Hematopoietic multipotent progenitor cell treated with erythropoietin and hydrocortisone succinate and interleukin-3 and kit ligand, for 4 days (in vitro differentiated cells): Measurements from ENCODE around the gene FOXF1.

ENCODE experiments used
- DNase-seq: peaks from one replicate; pipeline ENCODE4 v3.0.0-alpha.2; 2015

FOXF1 gene

DNA sequence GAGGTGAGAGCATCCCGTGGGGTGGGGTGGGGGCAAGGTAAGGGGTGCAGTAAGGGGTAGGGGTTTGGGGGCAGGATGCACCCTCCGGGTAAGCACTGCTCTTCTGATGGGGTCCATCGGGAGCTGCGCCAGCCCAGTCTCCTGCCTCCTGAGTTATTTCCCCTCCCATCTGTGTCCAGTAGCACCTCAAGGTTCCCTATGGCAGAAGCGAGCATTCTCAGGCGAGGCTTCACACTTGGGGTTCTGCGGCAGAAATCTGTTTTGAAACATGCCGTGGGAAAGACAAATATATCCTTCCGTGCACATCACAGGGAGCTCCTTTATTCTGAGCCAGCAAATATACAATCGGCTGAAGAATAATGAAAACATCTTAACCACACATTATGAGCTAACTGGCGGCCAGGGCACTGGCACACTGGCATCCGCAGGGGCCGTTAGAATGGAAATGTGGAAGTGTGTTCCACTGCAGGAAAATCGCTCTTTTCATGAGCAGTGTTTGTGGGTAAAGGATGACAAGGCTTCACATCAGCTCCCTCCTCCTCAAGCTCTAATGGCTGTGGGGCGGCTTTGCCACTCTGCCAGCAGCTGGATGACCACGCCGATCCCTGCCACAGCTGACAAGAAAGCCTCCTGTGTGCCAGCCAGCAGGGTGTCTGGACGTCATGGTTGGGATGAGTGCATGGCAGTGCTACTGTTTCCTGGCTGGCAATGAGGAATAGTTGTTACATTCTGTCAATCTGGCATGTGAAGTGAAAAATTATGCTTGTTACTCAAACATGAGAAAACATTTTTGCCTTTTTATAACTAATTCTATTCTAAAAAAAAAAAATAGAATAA, 24.7 kb downstream of the FOXF1 start:
- no peak for DNase-seq

DNA sequence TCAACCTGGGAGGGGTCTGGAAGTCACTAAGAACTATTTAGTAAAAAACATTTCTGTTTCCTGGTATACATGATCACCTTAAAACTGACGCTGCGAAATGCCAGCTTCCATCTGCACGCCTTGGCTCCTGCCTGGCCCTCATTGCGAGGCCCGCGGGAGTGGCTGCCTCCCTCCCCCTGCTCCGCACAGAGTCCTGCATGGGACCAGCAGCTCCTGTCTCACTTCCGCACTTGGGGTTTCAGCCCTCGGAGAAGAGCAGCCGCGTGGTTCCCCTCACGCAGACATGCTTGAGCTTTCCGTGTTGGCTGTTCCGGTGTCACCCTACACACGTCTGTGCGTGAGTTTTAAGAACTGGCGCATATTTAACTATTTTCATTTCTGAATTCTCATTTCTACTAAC, 26.3 kb downstream of the FOXF1 start:
- no peak for DNase-seq

DNA sequence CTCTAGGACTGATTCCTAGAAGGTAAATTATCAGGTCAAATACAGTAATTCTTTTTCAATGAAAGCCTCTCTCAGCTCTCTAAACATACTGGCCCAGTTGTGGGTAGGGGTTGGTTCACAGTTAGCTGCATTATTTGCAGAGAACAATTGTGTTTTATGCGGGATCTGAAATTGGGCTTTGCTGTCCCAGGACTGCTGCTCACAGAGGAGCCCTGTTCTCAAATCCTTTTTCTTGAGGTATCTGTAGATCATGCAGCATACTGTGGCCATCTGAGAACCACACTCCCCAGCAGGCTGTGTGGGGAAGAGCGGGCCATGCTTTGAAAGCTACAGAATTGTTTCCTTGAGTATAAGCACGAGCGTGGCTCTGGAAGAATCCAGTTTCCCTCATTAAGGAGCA, 27.2 kb downstream of the FOXF1 start:
- no peak for DNase-seq

DNA sequence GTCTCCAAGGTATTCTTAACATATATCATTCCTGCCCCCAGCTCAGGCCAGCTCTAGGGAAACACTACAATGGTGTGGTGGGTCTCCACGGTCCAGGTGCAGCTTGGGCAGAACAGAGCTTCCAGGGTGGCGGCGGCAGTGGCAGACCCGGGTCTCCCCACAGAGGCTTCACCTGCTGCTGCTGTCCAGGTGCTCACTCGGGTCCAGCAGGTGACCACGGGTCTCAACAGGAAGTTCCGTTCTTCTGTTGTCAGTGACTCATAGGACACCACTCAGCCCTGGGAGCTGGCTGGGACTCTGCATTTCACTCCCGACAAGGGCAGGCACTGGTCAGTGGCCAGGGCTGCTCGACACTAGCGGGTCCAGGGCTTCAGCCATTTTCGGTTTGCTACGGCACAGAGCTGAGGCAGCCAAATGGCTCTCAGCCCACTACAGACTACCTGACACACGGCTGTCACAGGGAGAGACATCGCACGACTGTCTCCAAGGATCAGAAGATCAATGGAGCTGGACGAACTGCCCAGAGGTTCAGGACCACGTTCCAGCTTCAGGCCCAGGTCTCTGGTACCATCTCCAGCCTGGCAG, 28.0 kb downstream of the FOXF1 start:
- no peak for DNase-seq

DNA sequence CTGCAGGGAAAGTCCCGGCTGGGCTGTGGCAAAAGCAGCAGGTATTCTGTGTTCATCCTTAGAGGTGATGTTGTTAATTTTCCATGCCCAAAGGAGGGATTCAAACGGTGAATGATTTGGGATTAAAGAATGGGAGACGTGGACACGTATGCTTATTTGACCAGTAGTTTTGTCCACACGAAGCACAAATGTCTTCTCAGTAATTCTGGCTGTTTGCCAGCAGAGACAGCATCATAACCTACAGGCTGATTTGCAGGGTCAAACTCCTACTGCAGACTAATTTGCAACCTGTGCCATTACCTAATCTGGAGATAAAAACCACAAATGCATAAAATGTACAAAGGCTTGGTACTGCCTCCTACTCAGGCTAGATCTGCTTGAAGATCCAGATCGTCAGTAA, 30.6 kb downstream of the FOXF1 start:
- no peak for DNase-seq

DNA sequence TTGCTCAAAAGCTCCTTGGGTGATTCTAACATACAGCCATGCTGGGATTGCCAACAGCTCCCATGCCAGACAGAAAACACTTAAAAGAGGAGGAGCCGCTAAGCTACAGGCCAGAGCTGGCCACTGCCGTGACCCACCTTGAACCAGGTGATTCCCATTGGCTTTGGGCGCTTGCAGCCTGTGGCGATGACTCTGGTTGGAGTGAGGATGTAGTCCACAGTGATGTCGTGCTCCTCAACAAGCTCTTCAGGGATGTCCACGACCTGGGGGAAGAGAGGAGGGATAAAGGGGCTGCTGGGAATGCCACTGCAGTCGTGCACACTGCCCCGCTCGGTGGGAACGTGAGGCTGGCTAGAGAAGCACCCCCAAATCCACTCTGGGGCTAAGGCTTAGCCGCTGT, 31.2 kb downstream of the FOXF1 start:
- DNase-seq, result no peak

DNA sequence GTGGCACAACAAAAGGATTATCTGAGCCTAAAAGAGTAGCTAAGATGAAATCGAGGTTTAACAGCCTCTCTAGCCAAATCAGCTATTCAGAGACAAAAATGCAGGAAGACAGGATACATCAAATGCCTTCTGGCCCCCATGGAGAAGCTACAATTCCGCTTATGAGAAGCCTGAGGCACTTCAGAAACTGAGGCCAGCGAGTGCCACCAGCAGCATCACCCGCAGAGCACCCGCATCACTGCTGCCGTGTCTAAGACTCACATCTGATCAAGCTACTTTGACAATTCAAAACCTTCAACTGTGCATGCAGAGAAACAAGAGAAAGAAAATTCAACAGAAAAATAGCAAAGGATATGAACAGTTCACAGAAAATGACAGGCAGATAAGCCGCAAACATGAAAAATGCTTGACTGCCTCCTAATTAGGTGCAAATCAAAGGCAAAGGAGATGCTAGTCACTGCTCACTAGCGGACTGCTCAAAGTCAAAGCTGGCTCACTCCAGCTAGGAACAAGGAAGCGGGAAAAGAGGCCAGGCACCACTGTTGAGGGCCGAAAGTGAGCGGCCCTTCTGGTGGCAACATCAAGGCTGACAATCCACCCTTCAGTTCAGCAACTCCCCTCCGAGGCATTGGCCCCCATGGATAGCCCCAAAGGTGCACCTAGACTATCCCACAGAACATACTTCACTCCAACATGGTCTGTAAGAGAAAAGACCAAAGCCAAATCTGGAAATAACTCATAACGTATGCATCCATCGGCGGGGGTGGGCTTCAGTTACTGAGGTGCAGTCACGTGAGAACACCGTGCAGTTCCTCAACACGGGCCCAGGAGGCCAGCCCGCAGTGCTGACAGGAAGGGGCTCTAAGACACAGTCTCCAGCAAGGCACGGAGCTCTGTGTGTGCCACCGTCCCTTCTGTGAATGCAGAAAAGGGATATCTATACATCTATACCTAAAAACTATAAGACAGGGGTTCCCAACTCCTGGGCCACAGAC, 32.7 kb downstream of the FOXF1 start:
- DNase-seq, result no peak

DNA sequence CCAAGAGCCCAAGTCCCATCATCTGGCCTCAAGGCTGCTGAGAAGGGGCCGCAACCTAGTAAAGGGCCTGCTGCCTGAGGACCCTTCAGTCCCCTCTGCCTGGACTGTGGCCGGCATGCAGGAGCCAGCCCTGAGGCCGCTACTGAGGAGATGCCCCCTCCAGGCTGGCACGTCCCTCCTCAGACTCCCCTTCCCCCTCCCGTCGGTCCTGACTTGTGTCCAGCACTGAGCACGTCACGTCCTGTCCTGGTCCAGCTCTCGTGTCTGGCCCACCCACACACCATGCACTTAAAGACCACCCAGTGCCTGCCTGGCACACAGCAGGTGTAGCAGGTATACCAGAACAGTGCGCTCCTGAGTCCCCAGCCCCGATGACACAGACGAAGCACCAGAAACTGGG, 35.2 kb downstream of the FOXF1 start:
- DNase-seq, result no peak

DNA sequence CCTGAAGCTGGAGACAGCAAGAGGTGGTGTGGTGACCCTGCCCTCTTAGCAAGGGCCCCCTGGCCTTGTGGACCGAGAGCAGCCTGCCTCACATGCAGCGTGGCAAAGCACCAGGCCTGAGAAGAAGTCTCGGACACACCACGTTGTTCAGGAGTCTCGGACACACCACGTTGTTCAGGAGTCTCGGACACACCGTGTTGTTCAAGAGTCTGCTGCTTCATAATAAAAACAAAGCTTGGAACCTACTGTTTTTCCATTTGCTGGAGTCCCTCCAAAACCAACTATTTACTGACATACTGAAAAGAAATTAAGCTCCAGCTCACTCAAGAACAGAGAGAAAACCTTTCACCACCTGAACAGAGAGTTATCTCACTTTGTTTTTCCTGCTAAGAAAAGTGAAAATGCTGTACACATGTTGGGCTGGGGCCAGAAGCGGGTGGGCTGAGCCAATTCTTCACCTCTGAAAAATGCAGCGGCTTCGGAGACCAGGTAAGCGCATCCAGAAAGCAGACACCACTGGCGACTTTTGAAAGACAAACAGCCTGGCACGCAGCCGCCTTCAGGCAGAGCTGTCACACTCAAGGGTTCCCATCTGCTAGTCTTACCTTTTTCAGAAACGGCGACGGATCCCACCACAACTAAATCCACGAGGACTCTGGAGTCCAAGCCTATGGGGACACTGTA, 35.8 kb downstream of the FOXF1 start:
- DNase-seq, result no peak

DNA sequence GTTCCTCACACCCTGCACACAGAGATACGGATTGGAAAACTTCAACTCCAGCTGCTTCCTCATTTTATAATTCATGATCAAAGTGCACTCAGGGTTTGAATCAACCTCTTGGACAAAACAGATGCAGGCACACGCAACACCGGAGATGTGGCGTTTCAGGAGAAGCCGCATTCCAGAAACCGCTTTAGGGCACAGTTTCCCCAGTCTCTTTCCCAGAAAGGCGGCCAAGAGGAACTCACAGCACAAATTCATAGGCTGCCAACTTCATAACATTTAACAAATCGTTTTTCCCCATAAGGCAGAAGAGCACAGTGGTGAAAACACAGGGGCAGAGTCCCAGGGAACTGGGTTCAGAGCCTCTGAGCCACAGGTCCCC, 36.3 kb downstream of the FOXF1 start:
- no peak for DNase-seq

DNA sequence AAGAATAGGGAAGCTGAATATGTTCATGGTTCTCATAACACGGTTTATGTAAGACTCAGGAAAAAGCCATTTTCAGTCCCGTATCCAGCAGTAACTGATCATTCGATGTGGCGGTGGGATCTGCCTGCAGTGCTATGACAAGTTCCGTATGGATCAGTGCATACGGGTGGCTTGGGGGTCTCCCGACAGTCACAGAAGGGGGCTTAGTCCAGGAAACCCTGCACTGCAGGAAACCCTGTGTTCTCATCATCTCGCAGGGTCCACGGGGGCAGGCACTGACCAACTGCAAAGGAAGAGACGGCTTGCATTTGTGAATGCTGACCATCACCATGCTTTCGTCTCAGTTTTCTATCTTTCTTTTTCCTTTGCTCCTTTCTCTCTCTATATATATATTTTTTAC, 37.0 kb downstream of the FOXF1 start:
- DNase-seq, result no peak

DNA sequence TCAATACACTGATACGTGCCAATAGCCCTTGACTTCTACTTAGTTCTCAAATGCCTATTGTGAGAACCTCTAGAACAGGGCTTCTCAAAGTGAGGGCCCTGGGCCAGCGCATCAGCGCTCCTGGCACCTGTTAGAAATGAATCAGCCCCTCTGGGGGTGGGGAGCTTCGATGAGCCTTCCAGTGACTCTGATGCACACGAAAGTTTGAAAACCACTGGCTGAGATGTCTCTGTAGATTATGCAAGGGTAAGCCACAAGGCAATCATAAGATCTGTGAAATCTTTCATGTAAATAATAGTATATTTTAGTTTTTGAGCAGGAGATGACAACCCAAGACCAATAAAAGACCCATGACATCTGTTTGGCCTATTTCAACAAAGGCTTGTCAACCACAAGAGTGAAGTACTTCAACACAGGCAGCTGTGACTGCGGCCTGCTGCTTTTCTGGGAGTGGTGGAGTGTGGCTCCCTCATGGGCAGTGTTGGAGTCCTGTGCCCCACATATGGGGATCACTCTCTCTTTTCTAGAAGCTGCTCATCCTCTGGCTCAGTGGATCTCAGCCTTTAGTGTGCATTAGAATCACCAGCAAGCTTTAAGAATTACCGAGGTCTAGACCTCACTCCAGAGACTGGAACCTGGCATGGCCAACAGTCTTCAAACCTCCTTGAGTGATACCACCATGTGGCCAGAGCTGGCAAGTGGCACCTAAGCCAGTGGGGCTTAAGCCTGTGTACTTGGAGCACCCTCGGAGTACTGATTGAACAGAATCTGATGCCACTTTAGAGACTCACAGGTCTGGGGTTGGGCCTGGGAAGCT, 39.0 kb downstream of the FOXF1 start:
- no peak for DNase-seq

DNA sequence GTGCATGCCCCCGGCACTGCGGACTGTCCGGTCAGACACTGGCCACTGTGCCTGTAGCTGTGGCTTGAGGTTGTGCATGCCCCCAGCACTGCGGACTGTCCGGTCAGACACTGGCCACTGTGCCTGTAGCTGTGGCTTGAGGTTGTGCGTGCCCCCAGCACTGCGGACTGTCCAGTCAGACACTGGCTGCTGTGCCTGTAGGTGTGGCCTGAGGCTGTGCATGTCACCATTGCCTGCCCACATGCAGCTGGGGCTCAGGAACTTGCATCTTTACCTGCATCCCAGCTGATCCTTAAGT, 39.5 kb downstream of the FOXF1 start:
- DNase-seq, result no peak

DNA sequence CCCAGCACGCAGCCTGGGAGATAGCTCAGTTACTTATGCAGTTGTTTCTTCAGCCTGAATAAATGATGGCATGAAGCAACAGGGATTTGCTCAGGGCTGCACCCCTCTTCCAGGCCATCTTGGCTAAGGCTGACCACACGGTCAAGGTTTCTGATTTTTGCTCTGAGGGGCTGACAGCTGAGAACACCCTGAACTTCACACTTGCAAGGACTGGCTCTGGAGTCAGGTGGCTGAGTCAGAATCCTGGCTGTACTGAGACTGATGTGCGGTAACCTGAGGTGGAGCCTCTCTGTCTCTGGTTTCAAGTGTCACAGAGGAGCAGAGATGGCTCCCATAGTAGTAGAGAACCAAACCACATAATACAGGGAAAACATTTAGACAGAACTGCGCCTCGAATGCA, 40.0 kb downstream of the FOXF1 start:
- DNase-seq, result no peak

DNA sequence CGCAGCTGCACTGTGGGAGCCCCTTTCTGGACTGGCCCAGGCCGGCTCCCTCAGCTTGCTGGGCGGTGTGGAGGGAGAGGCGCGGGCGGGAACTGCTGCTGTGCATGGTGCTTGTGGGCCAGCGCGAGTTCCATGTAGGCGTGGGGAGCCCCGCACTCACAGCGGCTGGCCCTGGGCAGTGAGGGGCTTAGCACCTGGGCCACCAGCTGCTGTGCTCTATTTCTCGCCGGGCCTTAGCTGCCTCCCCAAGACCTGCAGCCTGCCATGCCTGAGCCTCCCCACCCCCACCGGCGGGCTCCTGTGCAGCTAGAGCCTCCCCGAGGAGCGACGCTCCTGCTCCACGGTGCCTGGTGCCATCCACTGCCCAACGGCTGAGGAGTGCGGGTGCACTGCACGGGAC, 43.0 kb downstream of the FOXF1 start:
- DNase-seq, result no peak

DNA sequence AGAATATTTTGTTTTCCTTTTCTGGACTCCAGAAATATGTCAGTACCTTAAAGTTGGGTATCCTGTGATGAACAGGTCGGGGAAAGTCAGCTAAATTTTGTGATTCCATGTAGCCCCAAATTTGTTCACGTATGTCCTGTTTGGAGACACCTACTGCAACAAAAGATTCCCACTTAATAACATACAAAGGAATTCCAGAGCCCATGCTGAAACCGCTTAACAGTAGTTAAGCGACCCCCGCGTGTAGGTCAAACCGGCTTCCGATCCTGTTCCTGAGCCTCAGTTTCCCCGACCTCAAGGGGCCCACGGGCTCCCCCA, 44.2 kb downstream of the FOXF1 start:
- no peak for DNase-seq

DNA sequence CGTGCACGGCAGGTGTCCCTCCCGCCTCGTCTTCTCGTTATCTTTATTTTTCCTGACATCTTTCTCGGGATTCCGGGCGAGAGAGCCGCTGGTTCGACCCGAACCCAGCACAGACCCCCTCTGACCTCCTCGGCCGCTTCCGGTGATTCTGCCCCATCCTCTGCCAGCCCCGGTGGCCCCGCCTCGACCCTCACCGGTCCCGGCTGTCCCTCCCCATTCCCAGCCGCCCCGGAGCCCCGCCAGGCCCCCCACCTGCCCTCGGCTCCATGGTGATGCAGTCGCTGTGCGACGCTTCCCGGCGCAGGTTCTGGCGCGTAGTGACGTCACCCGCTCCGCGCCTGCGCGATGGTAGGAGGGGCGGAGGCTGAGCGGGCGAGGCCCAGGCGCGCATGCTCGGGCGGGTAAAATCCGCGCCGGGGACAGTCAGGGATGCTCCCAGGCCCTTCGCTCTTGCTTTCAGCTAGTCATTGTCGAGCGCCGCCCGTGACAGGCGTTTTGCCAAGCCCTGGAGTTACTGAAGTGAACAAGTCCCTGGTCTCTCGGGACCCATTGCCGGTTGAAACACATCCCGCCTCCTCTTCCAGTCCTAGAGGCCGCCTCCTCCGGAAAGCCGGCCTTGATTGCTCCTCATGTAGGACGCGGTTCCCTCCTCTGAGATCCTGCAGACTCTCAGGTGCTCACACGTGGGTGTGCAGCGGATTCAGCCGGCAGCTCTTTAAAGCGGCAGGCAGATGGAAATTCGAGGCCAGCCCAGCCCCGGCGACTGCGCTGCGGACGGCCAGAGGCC, 44.8 kb downstream of the FOXF1 start, which contains the start of gene MTHFSD:
Gene MTHFSD (minus strand): TSS at position 319 of the 787 bp plus-strand sequence. CDS start 51 bp downstream, at position 268.
- DNase-seq, result peak; percentile 94

DNA sequence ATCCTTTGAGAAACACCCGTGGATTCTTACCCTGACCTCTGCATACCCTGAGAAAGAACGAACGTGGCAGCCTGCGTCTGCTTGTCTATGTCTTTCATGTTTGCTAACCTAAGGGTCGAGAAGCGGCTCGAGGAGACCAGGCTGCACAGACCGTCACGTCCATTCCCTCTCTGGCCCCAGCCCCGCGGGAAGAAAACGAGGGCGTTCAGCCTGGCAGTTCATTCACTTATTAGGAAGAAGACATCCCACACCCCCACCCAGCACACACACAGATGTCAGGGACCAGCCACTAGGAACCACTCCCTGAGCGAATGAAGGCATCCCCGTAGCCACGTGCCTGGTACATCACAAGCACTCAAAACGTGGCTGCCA, 45.4 kb downstream of the FOXF1 start:
- DNase-seq, result no peak

DNA sequence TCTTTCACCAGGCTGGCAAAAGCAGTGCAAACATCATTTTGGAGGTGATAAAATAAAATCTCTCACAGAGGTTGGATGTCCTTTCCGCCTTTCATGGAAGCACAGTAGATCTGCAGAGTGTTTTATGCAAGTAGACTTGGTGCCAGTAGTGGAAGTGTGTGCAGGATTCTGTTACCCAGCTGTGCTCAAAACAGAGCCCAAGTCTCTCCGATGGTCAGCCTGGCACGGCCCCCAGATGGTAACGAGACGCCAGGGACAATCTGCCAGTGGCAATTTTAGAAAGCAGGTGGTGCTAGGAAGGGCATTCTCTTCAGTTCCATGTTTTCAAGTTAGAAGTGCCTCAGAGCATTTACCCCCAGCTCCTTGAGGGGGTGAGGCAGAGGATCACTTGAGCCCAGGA, 46.2 kb downstream of the FOXF1 start:
- DNase-seq, result no peak

DNA sequence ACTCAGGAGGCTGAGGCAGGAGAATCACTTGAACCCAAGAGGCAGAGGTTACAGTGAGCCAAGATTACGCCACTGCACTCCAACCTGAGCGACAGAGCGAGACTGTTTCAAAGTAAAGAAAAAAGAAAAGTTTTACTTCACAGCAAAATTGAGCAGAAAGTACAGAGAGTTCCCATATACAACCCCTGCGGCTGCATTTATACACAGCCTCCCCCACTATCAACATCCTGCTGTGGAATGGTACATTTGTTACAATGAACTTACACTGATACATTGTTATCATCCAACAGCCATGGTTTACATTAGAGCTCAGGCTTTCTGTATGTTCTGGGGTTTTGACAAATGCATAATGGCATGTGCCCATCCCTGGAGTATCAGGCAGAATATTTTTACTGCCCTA, 47.3 kb downstream of the FOXF1 start:
- DNase-seq, result no peak

DNA sequence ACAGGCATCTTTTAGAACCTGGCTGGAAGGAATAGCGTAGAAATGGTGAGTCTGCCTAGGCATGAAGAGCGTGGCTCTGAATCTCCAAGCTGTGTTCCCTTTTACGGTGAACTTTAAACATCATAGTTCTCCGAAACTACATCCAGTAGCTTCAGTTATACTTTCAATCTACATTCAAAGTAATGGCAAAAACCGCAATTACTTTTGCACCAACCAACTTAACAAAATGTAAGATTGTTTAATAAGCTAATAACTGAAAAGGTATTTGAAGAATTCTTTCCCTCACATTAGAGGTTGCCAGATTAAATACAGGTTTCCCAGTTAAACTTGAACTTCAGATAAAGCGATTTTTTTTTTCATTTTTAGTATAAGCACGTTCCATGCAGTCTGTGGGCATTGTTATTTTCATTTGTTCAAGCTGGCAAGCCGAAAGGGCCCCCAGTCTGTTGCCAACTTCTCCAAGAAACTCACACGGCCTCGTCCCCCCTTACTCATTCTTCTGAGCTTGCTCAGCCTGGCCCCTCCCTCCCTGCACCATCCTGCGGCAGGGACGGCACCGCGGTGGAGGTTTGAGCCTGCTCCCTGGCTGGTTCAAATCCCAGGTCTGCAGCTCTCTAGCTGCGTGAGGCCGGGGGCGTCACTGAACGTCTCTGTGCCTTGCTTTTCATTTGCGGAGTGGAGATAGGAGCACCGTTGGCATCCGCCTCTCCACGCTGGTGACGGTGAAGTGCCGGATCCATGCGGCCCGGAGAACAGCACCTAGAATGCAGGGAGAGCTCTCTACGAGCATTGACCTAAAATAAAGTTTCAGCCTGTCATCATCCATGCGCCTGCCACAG, 48.2 kb downstream of the FOXF1 start:
- DNase-seq, result no peak
